Activated CD4-positive, alpha-beta memory T cell treated with anti-CD3 and anti-CD28 coated beads for 36 hours (primary cell): ENCODE data around the gene LHFPL2. TPM values are rescaled to one million over a fixed set of nuclear protein-coding genes. Genes with fewer than 3 reads are reported as not detected.
"Not testable (repeated sequence)": the region's sequence is repeated elsewhere in the genome, so short reads cannot be mapped to it uniquely, and the experiment has no call there.

Source experiments
- CTCF ChIA-PET: fragments of 350-600 bp; sonication (Branson Sonifier 250); formaldehyde crosslinking; loops from one replicate; lab custom pipeline; 2021; ENCODE audit warnings: antibody characterized with exemption, inconsistent platforms; lab: Charles Lee
- POLR2A ChIA-PET: fragments of 350-600 bp; sonication (Branson Sonifier 250); formaldehyde crosslinking; loops from one replicate; lab custom pipeline; 2021; ENCODE audit warnings: antibody characterized with exemption; lab: Charles Lee
- DNase-seq: peaks from one replicate; pipeline ENCODE4 v3.0.0-alpha.2; 2020
- H3K27ac Mint-ChIP-seq: one replicate; pipeline ENCODE4 v1.8.0; 2021; ENCODE audit warnings: mixed read lengths
- H3K27me3 Mint-ChIP-seq: one replicate; pipeline ENCODE4 v1.8.0; 2021; ENCODE audit warnings: mixed read lengths
- H3K36me3 Mint-ChIP-seq: one replicate; pipeline ENCODE4 v1.8.0; 2021; ENCODE audit warnings: mixed read lengths
- H3K4me1 Mint-ChIP-seq: one replicate; pipeline ENCODE4 v1.8.0; 2021; ENCODE audit warnings: low read depth, mixed read lengths
- H3K4me3 Mint-ChIP-seq: one replicate; pipeline ENCODE4 v1.8.0; 2021; ENCODE audit warnings: mild to moderate bottlenecking, mixed read lengths
- H3K9me3 Mint-ChIP-seq: one replicate; pipeline ENCODE4 v1.8.0; 2021; ENCODE audit warnings: mixed read lengths
- intact Hi-C: fragments of 100-400 bp; cut with micrococcal nuclease; formaldehyde crosslinking; loops from one replicate; pipeline ENCODE4 v1.15.1; 2023
- total RNA-seq, 2 experiments: library from RNA; stranded (reverse); gene quantifications; one replicate each; pipeline ENCODE4 v1.2.3, GENCODE V29; 2021

The LHFPL2 gene
- total RNA-seq, 2 experiments from 2014 or later: 0.05 to 0.19 TPM

GRCh38 chr5:78476795-78477194, 171.8 kb downstream of the LHFPL2 start:
- DNase-seq: no peak
- ChIA-PET CTCF (interaction anchor here (1.3 kb wide), 1 partner anchor 10 kb away, joined by 4 read pairs; no protein-coding TSS in a partner anchor), POLR2A (no interaction called here)
- Mint-ChIP-seq H3K9me3 (no peaks in the 10 kb centered on the region), H3K4me3 (no peak overlapping the region), H3K36me3 (peaks cover 3% of the 10 kb centered on the region), H3K4me1 (no peaks in the 10 kb centered on the region), H3K27me3 (no peaks in the 10 kb centered on the region), H3K27ac (no peak overlapping the region)
- intact Hi-C loops: no loop called here

- no peak overlapping the region for H3K27ac Mint-ChIP-seq
- CTCF ChIA-PET: no interaction called here
- peaks cover 3% of the 10 kb centered on the region for H3K36me3 Mint-ChIP-seq
- POLR2A ChIA-PET: no interaction called here
- no peaks in the 10 kb centered on the region for H3K4me1 Mint-ChIP-seq
- H3K27me3 Mint-ChIP-seq: no peaks in the 10 kb centered on the region
- DNase-seq: no peak
- H3K4me3 Mint-ChIP-seq: no peak overlapping the region
- no peaks in the 10 kb centered on the region for H3K9me3 Mint-ChIP-seq
- intact Hi-C loops: no loop called here
These were observed 173.2 kb downstream of the LHFPL2 start for GRCh38 chr5:78475370-78475769.

GRCh38 chr5:78473751-78474150, 174.8 kb downstream of the LHFPL2 start:
- Mint-ChIP-seq H3K4me3 (no peak overlapping the region), H3K9me3 (no peaks in the 10 kb centered on the region), H3K4me1 (no peaks in the 10 kb centered on the region), H3K27ac (no peak overlapping the region), H3K27me3 (no peaks in the 10 kb centered on the region), H3K36me3 (peaks cover 3% of the 10 kb centered on the region)
- POLR2A ChIA-PET: interaction anchor here (0.6 kb wide), 1 partner anchor 26 kb away, joined by 4 read pairs; no protein-coding TSS in a partner anchor
- CTCF ChIA-PET: no interaction called here
- no peak for DNase-seq
- intact Hi-C loops: no loop called here

- H3K4me3 Mint-ChIP-seq: no peak overlapping the region
- H3K36me3 Mint-ChIP-seq: peaks cover 3% of the 10 kb centered on the region
- DNase-seq: no peak
- no peaks in the 10 kb centered on the region for H3K9me3 Mint-ChIP-seq
- ChIA-PET CTCF (no interaction called here), POLR2A (no interaction called here)
- intact Hi-C loops: no loop called here
- H3K27me3 Mint-ChIP-seq: no peaks in the 10 kb centered on the region
- H3K27ac Mint-ChIP-seq: no peak overlapping the region
- H3K4me1 Mint-ChIP-seq: no peaks in the 10 kb centered on the region
These were observed 176.0 kb downstream of the LHFPL2 start for GRCh38 chr5:78472469-78473106.

- DNase-seq: no peak
- Mint-ChIP-seq H3K9me3 (no peaks in the 10 kb centered on the region), H3K27me3 (no peaks in the 10 kb centered on the region), H3K27ac (no peak overlapping the region), H3K4me3 (no peak overlapping the region), H3K4me1 (no peaks in the 10 kb centered on the region), H3K36me3 (peaks cover 3% of the 10 kb centered on the region)
- intact Hi-C loops: no loop called here
- CTCF ChIA-PET: no interaction called here
- POLR2A ChIA-PET: no interaction called here
These were observed 176.7 kb downstream of the LHFPL2 start for GRCh38 chr5:78471896-78472295.

- POLR2A ChIA-PET: no interaction called here
- intact Hi-C loops: no loop called here
- H3K36me3 Mint-ChIP-seq: peaks cover 18% of the 10 kb centered on the region
These were observed 180.7 kb downstream of the LHFPL2 start for GRCh38 chr5:78467752-78468357.

GRCh38 chr5:78467140-78467539, 181.4 kb downstream of the LHFPL2 start:
- no peaks in the 10 kb centered on the region for H3K4me1 Mint-ChIP-seq
- H3K27me3 Mint-ChIP-seq: no peaks in the 10 kb centered on the region
- POLR2A ChIA-PET: no interaction called here
- intact Hi-C loops: no loop called here
- no peak for DNase-seq
- H3K36me3 Mint-ChIP-seq: peaks cover 18% of the 10 kb centered on the region
- H3K4me3 Mint-ChIP-seq: no peak overlapping the region
- H3K27ac Mint-ChIP-seq: no peak overlapping the region
- no peaks in the 10 kb centered on the region for H3K9me3 Mint-ChIP-seq
- CTCF ChIA-PET: interaction anchor here (0.6 to 1.6 kb wide), 5 partner anchors 9 to 768 kb away, joined by 3 to 5 read pairs (median 4); no protein-coding TSS in a partner anchor

More at GRCh38 chr5:78467752-78468357, 180.7 kb downstream of the LHFPL2 start:
- Mint-ChIP-seq H3K4me3 (no peak overlapping the region), H3K4me1 (no peaks in the 10 kb centered on the region), H3K9me3 (no peaks in the 10 kb centered on the region), H3K27me3 (no peaks in the 10 kb centered on the region), H3K27ac (no peak overlapping the region)
- DNase-seq: no peak
- CTCF ChIA-PET: interaction anchor here (0.6 to 1.6 kb wide), 10 partner anchors 8 to 769 kb away, joined by 3 to 5 read pairs (median 3); no protein-coding TSS in a partner anchor

GRCh38 chr5:78458843-78459242, 189.7 kb downstream of the LHFPL2 start:
- Mint-ChIP-seq H3K27me3 (no peaks in the 10 kb centered on the region), H3K36me3 (peaks cover 35% of the 10 kb centered on the region), H3K4me1 (peaks cover 6% of the 10 kb centered on the region), H3K9me3 (no peaks in the 10 kb centered on the region), H3K4me3 (no peak overlapping the region), H3K27ac (no peak overlapping the region)
- intact Hi-C loops: no loop called here
- no peak for DNase-seq
- CTCF ChIA-PET: interaction anchor here (0.6 kb wide), 1 partner anchor 100 kb away, joined by 3 read pairs; no protein-coding TSS in a partner anchor
- POLR2A ChIA-PET: no interaction called here

- intact Hi-C loops, H3K4me3 Mint-ChIP-seq, DNase-seq, H3K9me3 Mint-ChIP-seq, POLR2A ChIA-PET, H3K27me3 Mint-ChIP-seq, H3K27ac Mint-ChIP-seq, CTCF ChIA-PET, H3K4me1 Mint-ChIP-seq: not testable (repeated sequence)
- peaks cover 28% of the 10 kb centered on the region for H3K36me3 Mint-ChIP-seq
These were observed 191.1 kb downstream of the LHFPL2 start for GRCh38 chr5:78457507-78457906.

- no peak overlapping the region for H3K4me3 Mint-ChIP-seq
- ChIA-PET CTCF (no interaction called here), POLR2A (interaction anchor here (0.6 kb wide), 1 partner anchor 83 kb away, joined by 4 read pairs; no protein-coding TSS in a partner anchor)
- no peak for DNase-seq
- no peak overlapping the region for H3K27ac Mint-ChIP-seq
- intact Hi-C loops: no loop called here
- H3K9me3 Mint-ChIP-seq: peaks cover 3% of the 10 kb centered on the region
- peaks cover 33% of the 10 kb centered on the region for H3K36me3 Mint-ChIP-seq
- H3K27me3 Mint-ChIP-seq: no peaks in the 10 kb centered on the region
- no peaks in the 10 kb centered on the region for H3K4me1 Mint-ChIP-seq
These were observed 199.5 kb downstream of the LHFPL2 start for GRCh38 chr5:78449103-78449502.

- H3K9me3 Mint-ChIP-seq: peaks cover 3% of the 10 kb centered on the region
- CTCF ChIA-PET: interaction anchor here (0.6 kb wide), 1 partner anchor 551 kb away, joined by 3 read pairs; no protein-coding TSS in a partner anchor
- H3K36me3 Mint-ChIP-seq: peaks cover 36% of the 10 kb centered on the region
- no peaks in the 10 kb centered on the region for H3K27me3 Mint-ChIP-seq
- POLR2A ChIA-PET: no interaction called here
- H3K4me1 Mint-ChIP-seq: no peaks in the 10 kb centered on the region
- intact Hi-C loops: no loop called here
- H3K4me3 Mint-ChIP-seq: no peak overlapping the region
- no peak for DNase-seq
- H3K27ac Mint-ChIP-seq: no peak overlapping the region
These were observed 200.7 kb downstream of the LHFPL2 start for GRCh38 chr5:78447775-78448424.
